Stimulated activated CD4-positive, alpha-beta T cell treated with anti-CD3 and anti-CD28 coated beads, Interleukin-4, amount 100 ng/mL, for 1 hour (primary cell): ENCODE measurements around the gene RPS15A.
"Not testable (repeated sequence)": the region's sequence is repeated elsewhere in the genome, so short reads cannot be mapped to it uniquely, and the experiment has no call there.

ENCODE experiments used
- DNase-seq: peaks from one replicate; pipeline ENCODE4 v3.0.0-alpha.2; 2020

RPS15A gene

GRCh38 chr16:18740027-18740426 lies 50.1 kb downstream of the RPS15A start:
- DNase-seq, result not testable (repeated sequence)

- not testable (repeated sequence) for DNase-seq
Measured at GRCh38 chr16:18738768-18739167, 51.4 kb downstream of the RPS15A start.

- not testable (repeated sequence) for DNase-seq
Measured at GRCh38 chr16:18734279-18734678, 55.9 kb downstream of the RPS15A start.
